Liver (tissue), 9 donors: ENCODE results near the gene OR13A1. TPM values are rescaled to one million over a fixed set of nuclear protein-coding genes. Genes with fewer than 3 reads are reported as not detected.

Experiments used
- DNase-seq: peaks from one replicate; pipeline ENCODE4 v3.0.0-alpha.2; 2017; ENCODE audit warnings: low spot score
- H3K27ac ChIP-seq, 2 donors: one replicate each; pipeline ENCODE4 v1.7.0; 2013; ENCODE audit warnings: inconsistent platforms in 2 of 2, low read length in 2 of 2, control low read depth in 1 of 2, low read depth in 1 of 2, mild to moderate bottlenecking in 1 of 2
- H3K27me3 ChIP-seq, 4 donors: one replicate each; pipeline versions ENCODE4 v1.6.1 to v1.7.0; 2013; ENCODE audit warnings: low read length in 3 of 4, inconsistent platforms in 1 of 4, mild to moderate bottlenecking in 1 of 4, moderate library complexity in 1 of 4; ENCODE audit not compliant: control insufficient read depth in 4 of 4, insufficient read depth in 4 of 4
- H3K36me3 ChIP-seq, 4 donors: one replicate each; pipeline versions ENCODE4 v1.6.1 to v1.7.0; 2013; ENCODE audit warnings: low read length in 3 of 4, mild to moderate bottlenecking in 3 of 4, low read depth in 1 of 4, moderate library complexity in 1 of 4; ENCODE audit not compliant: control insufficient read depth in 4 of 4, insufficient read depth in 3 of 4
- H3K4me1 ChIP-seq, 4 donors: one replicate each; pipeline versions ENCODE4 v1.6.1 to v1.7.0; 2013; ENCODE audit warnings: low read length in 3 of 4, mild to moderate bottlenecking in 3 of 4, moderate library complexity in 1 of 4; ENCODE audit not compliant: control insufficient read depth in 4 of 4, insufficient read depth in 4 of 4
- H3K4me3 ChIP-seq, 3 donors: one replicate each; pipeline versions ENCODE4 v1.6.1 to v1.7.0; 2013; ENCODE audit warnings: low read length in 3 of 3, control low read depth in 1 of 3, low read depth in 1 of 3, mild to moderate bottlenecking in 1 of 3
- H3K9ac ChIP-seq, 2 donors: one replicate each; pipeline ENCODE4 v1.7.0; 2013; ENCODE audit warnings: low read length in 2 of 2, mild to moderate bottlenecking in 2 of 2, moderate library complexity in 2 of 2, control low read depth in 1 of 2, low read depth in 1 of 2
- H3K9me3 ChIP-seq, 4 donors: one replicate each; pipeline versions ENCODE4 v1.6.1 to v1.7.0; 2013; ENCODE audit warnings: low read length in 3 of 4; ENCODE audit not compliant: control insufficient read depth in 4 of 4
- ATF3 ChIP-seq: IDR thresholded peaks from 2 replicates; pipeline ENCODE4 v1.6.1; 2016; ENCODE audit warnings: antibody characterized with exemption
- EGR1 ChIP-seq, 2 donors: IDR thresholded peaks; 2 replicates each; pipeline ENCODE4 v1.6.1; 2016 to 2018; ENCODE audit warnings: antibody characterized with exemption in 2 of 2, low read depth in 2 of 2
- FOXA1 ChIP-seq: IDR thresholded peaks from 2 replicates; pipeline ENCODE4 v1.6.1; 2016; ENCODE audit warnings: antibody characterized with exemption
- FOXA2 ChIP-seq: IDR thresholded peaks from 2 replicates; pipeline ENCODE4 v1.6.1; 2016; ENCODE audit warnings: antibody characterized with exemption
- GABPA ChIP-seq, 2 donors: IDR thresholded peaks in 1 of 2; conservative IDR thresholded peaks in 1 of 2; 2 replicates each; pipeline ENCODE4 v1.6.1; 2016; ENCODE audit warnings: antibody characterized with exemption in 2 of 2, mild to moderate bottlenecking in 1 of 2, moderate library complexity in 1 of 2
- HNF4A ChIP-seq, 2 donors: conservative IDR thresholded peaks; 2 replicates each; pipeline ENCODE4 v1.6.1; 2016; ENCODE audit warnings: antibody characterized with exemption in 2 of 2, mild to moderate bottlenecking in 2 of 2
- HNF4G ChIP-seq: IDR thresholded peaks from 2 replicates; pipeline ENCODE4 v1.6.1; 2016; ENCODE audit warnings: antibody characterized with exemption
- JUND ChIP-seq, 2 donors: IDR thresholded peaks; 2 replicates each; pipeline ENCODE4 v1.6.1; 2016; ENCODE audit warnings: antibody characterized with exemption in 2 of 2
- NR2F2 ChIP-seq: IDR thresholded peaks from 2 replicates; pipeline ENCODE4 v1.6.1; 2016; ENCODE audit warnings: antibody characterized with exemption
- RAD21 ChIP-seq, 2 donors: IDR thresholded peaks; 2 replicates each; pipeline ENCODE4 v1.6.1; 2016; ENCODE audit warnings: antibody characterized with exemption in 2 of 2, mild to moderate bottlenecking in 2 of 2
- RXRA ChIP-seq, 2 donors: IDR thresholded peaks; 2 replicates each; pipeline ENCODE4 v1.6.1; 2017 to 2018; ENCODE audit warnings: antibody characterized with exemption in 2 of 2, mild to moderate bottlenecking in 1 of 2
- SP1 ChIP-seq: IDR thresholded peaks from 2 replicates; pipeline ENCODE4 v1.6.1; 2018; ENCODE audit warnings: antibody characterized with exemption, mild to moderate bottlenecking
- TAF1 ChIP-seq: conservative IDR thresholded peaks from 2 replicates; pipeline ENCODE4 v1.6.1; 2016; ENCODE audit warnings: antibody characterized with exemption, mild to moderate bottlenecking
- YY1 ChIP-seq: IDR thresholded peaks from 2 replicates; pipeline ENCODE4 v1.6.1; 2016; ENCODE audit warnings: antibody characterized with exemption, mild to moderate bottlenecking
- WGBS: extraction: QIAGEN DNeasy Blood & Tissue Kit; methylation state at CpG from one replicate; pipeline ENCODE4 v1.1.7; 2013; 5-methylcytosine and 5-hydroxymethylcytosine counted together
- polyA plus RNA-seq, 2 donors: library from polyadenylated mRNA; stranded (reverse) in 1 of 2; unstranded in 1 of 2; fragments of 200-250 nt in 1 of 2; fragments of >200 nt in 1 of 2; fragmentation: Nextera tagmentation in 1 of 2; extraction: Ambion mirVana in 1 of 2; gene quantifications; one replicate each; pipeline versions ENCODE4 v1.2.1 to v1.2.3, GENCODE V29; 2013 to 2015
- total RNA-seq, 2 donors: library from RNA; depleted of rRNA; stranded (reverse); fragments of >200 nt; gene quantifications; one replicate each; pipeline ENCODE4 v1.2.3, GENCODE V29; 2014
- TF ChIP-seq, protein P1 (sequence below): IDR thresholded peaks from 2 replicates; pipeline ENCODE4 v1.6.1; 2016; ENCODE audit warnings: antibody characterized with exemption, mild to moderate bottlenecking
- TF ChIP-seq, protein P2 (sequence below): fragments of 150-350 bp; IDR thresholded peaks from 2 replicates; pipeline ENCODE4 v1.5.1; 2017; ENCODE audit warnings: improper control_type of control experiment, low read depth, low read length; ENCODE audit not compliant: missing input control
- TF ChIP-seq, protein P3 (sequence below): IDR thresholded peaks from 2 replicates; pipeline ENCODE4 v1.6.1; 2016; ENCODE audit warnings: antibody characterized with exemption
- TF ChIP-seq, protein P4 (sequence below): IDR thresholded peaks from 2 replicates; pipeline ENCODE4 v1.6.1; 2016; ENCODE audit warnings: antibody characterized with exemption
- donor health status: healthy.
- donor health status: healthy.
- donor health status: healthy.
- donor health status: healthy.
- donor health status: healthy.

OR13A1 gene
- total and polyA plus RNA-seq, 4 donors: under 0.01 to 0.05 TPM; not detected in 2

DNA sequence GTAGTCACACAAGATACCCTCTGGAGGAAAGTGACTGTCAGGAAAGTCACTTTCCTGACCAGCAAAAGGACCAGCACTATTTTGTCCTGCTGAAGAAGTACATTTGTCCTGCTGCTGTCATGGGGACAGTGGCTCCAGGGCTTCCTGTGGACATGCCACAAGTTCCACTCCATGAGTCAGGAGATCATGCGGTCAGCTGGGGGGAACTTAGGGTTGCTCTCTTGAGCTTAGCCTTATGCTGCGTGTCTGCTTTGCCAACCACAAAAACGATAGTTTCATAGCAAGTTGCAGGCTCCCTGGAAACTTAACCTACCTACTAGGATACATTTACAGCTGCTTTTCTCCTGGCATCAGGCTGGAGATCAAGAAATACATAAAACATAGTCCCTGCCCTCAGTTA is 38.9 kb upstream of the OR13A1 start:
- no peaks in the 10 kb centered on the region for H3K4me1 ChIP-seq
- H3K36me3 ChIP-seq: no peaks in the 10 kb centered on the region
- no peak overlapping the region for H3K9ac ChIP-seq
- H3K4me3 ChIP-seq: no peak overlapping the region
- TF ChIP-seq GABPA (IDR thresholded peaks at IDR 0.05 in 1 of 2, conservative IDR thresholded peaks at IDR 0.05 in 1 of 2) (no peak), FOXA1 (no peak), ATF3 (no peak), RXRA (IDR thresholded peaks at IDR 0.05) (no peak), HNF4G (no peak), SP1 (no peak), NR2F2 (no peak), TAF1 (no peak), JUND (IDR thresholded peaks at IDR 0.05) (no peak), HNF4A (conservative IDR thresholded peaks at IDR 0.05) (no peak), YY1 (no peak), FOXA2 (no peak), EGR1 (IDR thresholded peaks at IDR 0.05; ENCODE audit: low read depth in 2 of 2) (no peak), RAD21 (IDR thresholded peaks at IDR 0.05) (no peak)
- TF ChIP-seq, protein P1, sequence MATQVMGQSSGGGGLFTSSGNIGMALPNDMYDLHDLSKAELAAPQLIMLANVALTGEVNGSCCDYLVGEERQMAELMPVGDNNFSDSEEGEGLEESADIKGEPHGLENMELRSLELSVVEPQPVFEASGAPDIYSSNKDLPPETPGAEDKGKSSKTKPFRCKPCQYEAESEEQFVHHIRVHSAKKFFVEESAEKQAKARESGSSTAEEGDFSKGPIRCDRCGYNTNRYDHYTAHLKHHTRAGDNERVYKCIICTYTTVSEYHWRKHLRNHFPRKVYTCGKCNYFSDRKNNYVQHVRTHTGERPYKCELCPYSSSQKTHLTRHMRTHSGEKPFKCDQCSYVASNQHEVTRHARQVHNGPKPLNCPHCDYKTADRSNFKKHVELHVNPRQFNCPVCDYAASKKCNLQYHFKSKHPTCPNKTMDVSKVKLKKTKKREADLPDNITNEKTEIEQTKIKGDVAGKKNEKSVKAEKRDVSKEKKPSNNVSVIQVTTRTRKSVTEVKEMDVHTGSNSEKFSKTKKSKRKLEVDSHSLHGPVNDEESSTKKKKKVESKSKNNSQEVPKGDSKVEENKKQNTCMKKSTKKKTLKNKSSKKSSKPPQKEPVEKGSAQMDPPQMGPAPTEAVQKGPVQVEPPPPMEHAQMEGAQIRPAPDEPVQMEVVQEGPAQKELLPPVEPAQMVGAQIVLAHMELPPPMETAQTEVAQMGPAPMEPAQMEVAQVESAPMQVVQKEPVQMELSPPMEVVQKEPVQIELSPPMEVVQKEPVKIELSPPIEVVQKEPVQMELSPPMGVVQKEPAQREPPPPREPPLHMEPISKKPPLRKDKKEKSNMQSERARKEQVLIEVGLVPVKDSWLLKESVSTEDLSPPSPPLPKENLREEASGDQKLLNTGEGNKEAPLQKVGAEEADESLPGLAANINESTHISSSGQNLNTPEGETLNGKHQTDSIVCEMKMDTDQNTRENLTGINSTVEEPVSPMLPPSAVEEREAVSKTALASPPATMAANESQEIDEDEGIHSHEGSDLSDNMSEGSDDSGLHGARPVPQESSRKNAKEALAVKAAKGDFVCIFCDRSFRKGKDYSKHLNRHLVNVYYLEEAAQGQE: no peak
- TF ChIP-seq, protein P2, sequence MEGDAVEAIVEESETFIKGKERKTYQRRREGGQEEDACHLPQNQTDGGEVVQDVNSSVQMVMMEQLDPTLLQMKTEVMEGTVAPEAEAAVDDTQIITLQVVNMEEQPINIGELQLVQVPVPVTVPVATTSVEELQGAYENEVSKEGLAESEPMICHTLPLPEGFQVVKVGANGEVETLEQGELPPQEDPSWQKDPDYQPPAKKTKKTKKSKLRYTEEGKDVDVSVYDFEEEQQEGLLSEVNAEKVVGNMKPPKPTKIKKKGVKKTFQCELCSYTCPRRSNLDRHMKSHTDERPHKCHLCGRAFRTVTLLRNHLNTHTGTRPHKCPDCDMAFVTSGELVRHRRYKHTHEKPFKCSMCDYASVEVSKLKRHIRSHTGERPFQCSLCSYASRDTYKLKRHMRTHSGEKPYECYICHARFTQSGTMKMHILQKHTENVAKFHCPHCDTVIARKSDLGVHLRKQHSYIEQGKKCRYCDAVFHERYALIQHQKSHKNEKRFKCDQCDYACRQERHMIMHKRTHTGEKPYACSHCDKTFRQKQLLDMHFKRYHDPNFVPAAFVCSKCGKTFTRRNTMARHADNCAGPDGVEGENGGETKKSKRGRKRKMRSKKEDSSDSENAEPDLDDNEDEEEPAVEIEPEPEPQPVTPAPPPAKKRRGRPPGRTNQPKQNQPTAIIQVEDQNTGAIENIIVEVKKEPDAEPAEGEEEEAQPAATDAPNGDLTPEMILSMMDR: no peak
- TF ChIP-seq, protein P3, sequence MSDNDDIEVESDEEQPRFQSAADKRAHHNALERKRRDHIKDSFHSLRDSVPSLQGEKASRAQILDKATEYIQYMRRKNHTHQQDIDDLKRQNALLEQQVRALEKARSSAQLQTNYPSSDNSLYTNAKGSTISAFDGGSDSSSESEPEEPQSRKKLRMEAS: no peak
- TF ChIP-seq, protein P4, sequence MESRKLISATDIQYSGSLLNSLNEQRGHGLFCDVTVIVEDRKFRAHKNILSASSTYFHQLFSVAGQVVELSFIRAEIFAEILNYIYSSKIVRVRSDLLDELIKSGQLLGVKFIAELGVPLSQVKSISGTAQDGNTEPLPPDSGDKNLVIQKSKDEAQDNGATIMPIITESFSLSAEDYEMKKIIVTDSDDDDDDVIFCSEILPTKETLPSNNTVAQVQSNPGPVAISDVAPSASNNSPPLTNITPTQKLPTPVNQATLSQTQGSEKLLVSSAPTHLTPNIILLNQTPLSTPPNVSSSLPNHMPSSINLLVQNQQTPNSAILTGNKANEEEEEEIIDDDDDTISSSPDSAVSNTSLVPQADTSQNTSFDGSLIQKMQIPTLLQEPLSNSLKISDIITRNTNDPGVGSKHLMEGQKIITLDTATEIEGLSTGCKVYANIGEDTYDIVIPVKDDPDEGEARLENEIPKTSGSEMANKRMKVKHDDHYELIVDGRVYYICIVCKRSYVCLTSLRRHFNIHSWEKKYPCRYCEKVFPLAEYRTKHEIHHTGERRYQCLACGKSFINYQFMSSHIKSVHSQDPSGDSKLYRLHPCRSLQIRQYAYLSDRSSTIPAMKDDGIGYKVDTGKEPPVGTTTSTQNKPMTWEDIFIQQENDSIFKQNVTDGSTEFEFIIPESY: no peak
- WGBS: 79% methylated on average over 3 of the region's 3 CpGs
- DNase-seq: no peak
- H3K27ac ChIP-seq: no peak overlapping the region
- no peaks in the 10 kb centered on the region for H3K9me3 ChIP-seq
- peaks cover 0 to 3% (median 0%) of the 10 kb centered on the region in 4 donors for H3K27me3 ChIP-seq
